ENCODE measurements around the gene AGO3. TPM values are rescaled to one million over a fixed set of nuclear protein-coding genes. Genes with fewer than 3 reads are reported as not detected.

Gene AGO3
- total RNA-seq, result 6.2 and 10.9 TPM in 2 replicates

GRCh38 chr1:35930593-35931445 lies at the start of gene AGO3:
Gene AGO3 (plus strand): TSS chr1:35931105. CDS start chr1:35931427, 322 bp downstream.

GRCh38 chr1:35882945-35883634 lies 47.8 kb upstream of the AGO3 start, which contains the start of gene AGO1:
Gene AGO1 (plus strand): TSS chr1:35883209. CDS start chr1:35883422, 213 bp downstream.

GRCh38 chr1:36083635-36084496 lies 153.0 kb downstream of the AGO3 start, which contains the start of gene TEKT2:
Gene TEKT2 (plus strand): TSS chr1:36084094. CDS start chr1:36084922, 828 bp downstream.

GRCh38 chr1:36088577-36089392 lies 157.9 kb downstream of the AGO3 start, which contains the start of gene ADPRS:
Gene ADPRS (plus strand): TSS chr1:36088892. CDS start chr1:36088905, 13 bp downstream.

Other genes starting within 250 kb of the AGO3 start
- 15.3 and 21.6 TPM in 2 replicates for gene C1orf216, start 212.2 kb upstream of the AGO3 start, total RNA-seq
- 13.3 and 25.4 TPM in 2 replicates for gene CLSPN, start 161.1 kb upstream of the AGO3 start, total RNA-seq
- gene AGO4, start 123.1 kb upstream of the AGO3 start, total RNA-seq, result 10.9 and 11.7 TPM in 2 replicates
- 7.4 and 9.1 TPM in 2 replicates for gene AGO1, start 47.9 kb upstream of the AGO3 start, total RNA-seq
- gene TEKT2, start 153.0 kb downstream of the AGO3 start, total RNA-seq, result 0.15 and 0.32 TPM in 2 replicates
- 39.3 and 42.2 TPM in 2 replicates for gene ADPRS, start 157.8 kb downstream of the AGO3 start, total RNA-seq
- under 0.01 and 0.76 TPM in 2 replicates for gene COL8A2, start 194.1 kb downstream of the AGO3 start, total RNA-seq
- 146 and 167 TPM in 2 replicates for gene TRAPPC3, start 218.4 kb downstream of the AGO3 start, total RNA-seq
- 62.4 and 93.2 TPM in 2 replicates for gene MAP7D1, start 225.1 kb downstream of the AGO3 start, total RNA-seq